Activated T-cell treated with anti-CD3 and anti-CD28 coated beads for 48 hours (primary cell): Measurements from ENCODE around the gene HPSE.
"Not testable (repeated sequence)": the region's sequence is repeated elsewhere in the genome, so short reads cannot be mapped to it uniquely, and the experiment has no call there.

ENCODE experiments used
- DNase-seq: peaks from one replicate; pipeline ENCODE4 v3.0.0-alpha.2; 2020; ENCODE audit warnings: low read depth

The HPSE gene

DNA sequence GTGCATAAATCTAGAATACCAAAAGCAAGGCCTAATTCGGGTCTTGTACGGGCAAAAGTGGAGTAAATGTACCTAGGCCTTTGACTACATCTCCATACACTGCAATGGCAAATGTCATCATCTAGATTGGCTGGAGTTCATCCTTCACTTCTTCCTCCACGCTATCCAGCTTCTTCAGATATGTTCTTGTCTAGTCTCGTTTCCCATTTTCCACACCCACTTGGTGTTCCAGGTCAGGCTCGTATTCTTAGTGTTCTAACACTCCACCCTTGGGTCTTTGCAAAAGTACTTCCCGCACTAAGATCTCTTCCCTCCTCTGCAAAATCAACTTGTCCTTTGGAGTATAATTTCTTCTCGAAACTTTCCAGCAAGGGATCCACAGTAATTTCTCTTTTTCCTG is 51.5 kb downstream of the HPSE start:
- no peak for DNase-seq

DNA sequence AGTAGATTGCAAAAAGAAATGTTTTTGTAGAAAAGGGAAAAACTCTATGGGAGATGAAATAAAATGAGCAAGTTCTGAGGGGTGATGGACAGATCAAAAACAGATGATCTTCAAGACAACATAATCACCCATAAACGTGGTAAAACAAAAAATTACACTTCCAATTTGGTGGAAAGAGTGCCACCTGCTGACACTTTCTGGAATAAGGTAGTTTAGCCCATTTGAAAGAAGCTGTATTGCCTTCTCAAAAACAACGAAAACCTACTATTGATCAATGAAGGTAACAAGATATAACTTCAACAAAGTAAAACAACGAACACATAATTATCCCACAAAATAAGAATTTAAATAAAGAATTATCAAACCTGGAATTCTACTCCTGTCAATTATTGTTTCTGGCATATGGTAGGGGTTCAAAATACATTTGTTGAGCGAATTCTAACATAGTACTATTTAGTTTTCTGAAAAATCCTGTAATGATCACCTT is 52.6 kb downstream of the HPSE start:
- DNase-seq: peak; percentile 12

DNA sequence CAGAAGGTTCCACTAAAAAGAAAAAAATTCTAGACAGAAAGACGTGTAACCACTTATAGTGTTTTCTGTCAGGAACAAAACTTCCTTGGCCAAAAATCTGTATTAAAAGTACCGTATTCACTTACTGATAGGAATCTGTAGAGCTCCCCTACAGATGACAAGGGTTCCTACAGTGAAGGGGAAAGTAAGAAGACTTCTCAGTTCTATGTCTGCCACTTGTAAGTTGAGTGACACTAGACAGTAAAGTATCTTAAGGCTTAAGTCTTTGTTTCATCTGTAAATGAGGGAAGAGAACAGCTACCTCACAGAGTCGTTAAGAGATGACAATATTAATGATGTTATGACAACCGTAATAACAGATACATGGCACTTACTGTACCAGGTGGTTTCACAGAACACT is 53.3 kb downstream of the HPSE start:
- DNase-seq: no peak

DNA sequence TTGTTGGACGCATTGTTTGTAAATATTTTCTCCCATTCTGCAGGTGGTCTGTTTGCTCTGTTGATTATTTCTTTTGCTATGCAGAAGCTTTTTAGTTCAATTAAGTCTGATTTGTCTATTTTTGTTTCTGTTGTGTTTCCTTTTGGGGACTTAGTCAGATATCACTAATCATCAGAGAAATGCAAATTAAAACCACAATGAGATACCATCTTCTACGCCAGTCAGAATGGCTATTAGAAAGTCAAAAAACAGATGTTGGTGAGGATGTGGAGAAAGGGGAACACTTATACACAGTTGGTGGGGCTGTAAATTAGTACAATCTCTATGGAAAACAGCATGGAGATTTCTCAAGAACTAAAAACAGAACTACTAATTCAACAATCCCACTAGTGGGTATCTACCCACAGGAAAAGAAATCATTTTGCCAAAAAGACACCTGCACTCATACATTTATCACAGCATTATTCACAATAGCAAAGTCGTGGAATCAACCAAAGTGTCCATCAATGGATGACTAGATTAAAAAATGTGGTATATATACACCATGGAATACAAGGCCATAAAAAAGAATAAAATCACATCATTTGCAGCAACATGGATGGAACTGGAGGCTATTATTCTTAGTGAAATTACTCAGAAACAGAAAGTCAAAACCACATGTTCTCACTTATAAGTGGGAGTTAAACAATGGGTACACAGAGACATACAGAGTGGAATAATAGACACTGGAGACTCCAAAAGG is 58.2 kb downstream of the HPSE start:
- DNase-seq: no peak

DNA sequence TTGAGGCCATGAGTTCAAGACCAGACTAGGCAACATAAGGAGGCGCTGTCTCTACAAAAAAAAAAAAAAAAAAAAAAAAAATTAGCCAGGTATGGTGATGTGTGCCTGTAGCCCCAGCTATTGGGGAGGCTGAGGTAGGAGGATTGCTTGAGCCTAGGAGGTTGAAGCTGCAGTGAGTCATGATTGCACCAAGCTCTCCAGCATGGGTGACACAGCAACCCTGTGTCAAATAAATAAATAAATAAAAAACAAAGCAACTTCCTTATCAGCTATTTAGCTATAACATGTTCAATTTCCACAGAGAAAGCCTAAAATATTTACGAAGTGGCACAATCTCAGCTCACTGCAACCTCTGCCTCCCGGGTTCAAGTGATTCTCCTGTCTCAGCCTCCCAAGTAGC is 60.7 kb downstream of the HPSE start:
- DNase-seq: not testable (repeated sequence)

DNA sequence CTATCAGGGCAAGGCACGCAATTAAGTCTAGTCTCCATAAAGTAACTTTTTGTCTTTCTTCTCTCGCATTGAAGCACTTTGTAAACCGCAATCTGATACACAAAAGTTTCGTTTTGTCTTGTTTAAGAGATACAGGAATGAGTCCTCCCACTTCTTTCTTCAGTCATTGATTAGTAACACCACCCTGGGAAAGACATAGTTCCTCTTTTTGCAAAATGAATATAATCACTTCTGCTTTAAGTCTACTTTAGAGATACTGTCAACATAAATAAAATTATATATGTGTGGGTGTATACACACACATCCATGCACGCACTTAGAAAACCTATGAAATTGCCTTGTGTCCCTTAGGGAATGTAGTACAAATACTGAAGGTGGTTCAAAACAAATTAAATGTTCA is 61.7 kb downstream of the HPSE start:
- DNase-seq: no peak

DNA sequence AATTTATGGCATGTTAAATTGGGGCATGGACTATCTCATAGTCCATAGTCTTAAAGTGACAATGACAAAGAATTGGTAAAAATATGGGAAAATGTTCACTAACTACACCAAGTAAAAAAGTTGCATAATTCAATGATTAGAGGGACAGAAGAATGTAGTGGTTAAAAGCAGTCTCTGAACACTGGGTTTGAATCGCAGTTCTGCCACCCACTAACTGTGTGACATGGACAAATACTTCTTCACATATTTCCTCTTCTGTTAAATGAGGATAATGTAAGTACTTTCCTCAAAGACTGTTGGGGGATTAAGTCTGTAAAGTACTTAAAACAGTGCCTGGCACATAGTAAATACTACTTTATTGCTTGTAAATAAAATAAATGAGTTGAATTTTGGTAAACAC is 65.4 kb downstream of the HPSE start:
- DNase-seq: no peak

DNA sequence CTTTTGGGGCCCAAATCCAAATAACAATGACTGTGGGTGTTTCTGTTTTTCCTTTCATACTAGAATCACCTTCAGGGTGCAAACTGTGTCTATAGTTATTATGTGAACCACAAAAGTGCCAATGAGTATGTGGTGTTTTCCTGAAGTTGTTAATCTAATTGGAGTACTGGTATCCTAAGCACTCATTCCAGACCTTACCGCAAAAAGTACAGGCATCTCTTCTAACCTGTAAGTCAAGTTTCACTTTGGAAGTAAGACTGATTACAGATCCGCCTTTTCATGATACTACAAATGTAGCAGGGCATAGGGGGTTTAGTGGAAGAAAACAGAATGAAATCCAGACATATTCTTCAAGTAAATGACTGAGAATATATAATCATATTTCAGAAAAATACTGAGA is 66.2 kb downstream of the HPSE start:
- no peak for DNase-seq

DNA sequence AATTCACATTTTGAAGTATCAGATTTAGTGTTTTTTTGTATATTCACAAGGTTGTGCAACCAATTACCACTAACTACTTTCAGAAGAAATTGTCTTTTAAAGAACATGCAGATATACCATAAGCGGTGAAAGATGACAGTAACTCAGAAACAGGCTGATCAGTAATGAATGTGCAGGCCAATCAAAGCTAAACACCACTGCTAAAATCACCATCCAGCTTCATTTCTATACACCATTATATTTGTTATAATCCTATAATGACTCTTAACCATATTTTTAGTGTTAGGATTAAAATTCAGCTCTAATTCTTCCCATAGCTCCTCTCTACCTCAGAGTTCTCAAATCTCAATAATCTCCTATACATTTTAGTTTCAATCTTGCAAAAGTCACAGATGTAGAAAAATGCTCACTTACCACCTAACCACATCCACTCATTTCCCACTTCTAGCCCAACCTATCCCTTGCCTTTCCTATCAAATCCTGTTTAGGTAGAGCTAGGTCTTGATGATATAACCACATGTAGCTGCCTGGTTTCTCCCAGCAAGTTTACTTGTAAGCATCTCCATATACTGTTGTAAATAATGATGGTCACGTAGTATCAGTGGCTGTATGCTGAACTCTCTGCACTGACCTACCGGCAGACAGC is 66.7 kb downstream of the HPSE start:
- no peak for DNase-seq

DNA sequence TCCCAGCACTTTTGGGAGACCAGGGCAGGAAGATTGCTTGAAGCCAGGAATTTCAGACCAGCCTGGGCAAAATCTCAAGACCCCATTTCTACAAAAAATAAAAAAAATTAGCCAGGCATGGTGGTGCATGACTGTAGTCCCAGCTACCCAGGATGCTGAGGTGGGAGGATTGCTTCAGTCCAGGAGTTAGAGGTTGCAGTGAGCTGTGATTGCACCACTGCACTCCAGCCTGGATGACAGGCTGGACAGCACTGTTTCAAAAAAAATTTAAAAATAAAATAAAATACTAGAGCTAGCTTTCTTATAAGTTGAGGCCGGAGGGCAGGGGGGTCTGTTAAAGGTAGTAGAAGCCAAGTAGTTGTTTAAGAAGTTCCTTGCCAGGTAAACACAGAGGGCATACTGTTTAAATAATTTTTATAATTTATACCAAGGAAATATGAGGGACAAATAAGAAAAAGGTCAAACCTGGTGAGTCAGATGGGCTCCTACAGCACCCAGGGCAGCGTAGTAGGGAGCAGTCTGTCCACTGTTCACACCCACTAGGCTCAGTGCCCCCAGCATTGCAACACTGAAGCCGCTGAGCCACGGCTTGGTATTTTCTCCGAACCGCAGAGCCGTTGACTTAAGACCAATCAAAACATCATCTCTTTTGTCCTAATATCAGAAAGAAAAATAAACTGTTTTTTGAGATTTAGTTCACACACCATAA is 67.4 kb downstream of the HPSE start:
- DNase-seq: no peak

DNA sequence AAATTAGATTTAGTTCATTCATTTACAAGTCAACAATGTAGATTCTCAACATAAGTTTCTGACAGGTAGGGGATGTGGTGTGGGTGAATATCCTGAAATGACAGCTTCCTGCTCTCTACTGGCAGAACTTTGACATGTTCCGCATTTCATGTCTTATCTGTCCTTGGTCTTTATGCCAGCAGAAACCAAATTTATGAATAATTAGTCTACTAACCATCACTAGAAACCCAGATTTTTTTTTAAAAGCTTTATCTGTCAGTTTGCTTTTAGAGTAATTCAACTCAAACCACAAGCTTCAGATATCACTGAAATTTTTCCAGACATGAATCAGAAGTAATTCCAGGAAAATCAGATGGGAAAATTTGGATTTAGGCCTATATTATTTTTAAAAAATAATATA is 68.0 kb downstream of the HPSE start:
- DNase-seq: no peak

DNA sequence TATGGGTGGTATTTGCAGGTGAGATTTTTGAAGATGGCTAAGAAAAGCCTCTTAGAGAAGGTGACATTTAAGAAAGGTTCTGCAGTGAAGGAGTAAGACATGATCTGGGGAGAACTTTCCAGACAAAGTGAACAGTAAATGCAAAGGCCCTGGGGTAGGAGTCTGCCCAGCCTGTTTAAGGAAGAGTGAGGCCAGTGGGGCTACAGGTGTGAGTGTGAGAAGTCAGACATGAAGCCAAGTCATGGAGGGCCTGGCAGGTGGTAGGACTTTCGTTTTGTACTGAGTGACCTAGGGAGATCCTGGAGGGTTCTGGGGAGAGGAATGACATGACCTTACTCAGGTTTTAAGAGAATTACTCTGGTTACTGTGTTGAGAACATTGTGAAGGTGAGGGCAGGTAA is 71.5 kb downstream of the HPSE start:
- DNase-seq: no peak

DNA sequence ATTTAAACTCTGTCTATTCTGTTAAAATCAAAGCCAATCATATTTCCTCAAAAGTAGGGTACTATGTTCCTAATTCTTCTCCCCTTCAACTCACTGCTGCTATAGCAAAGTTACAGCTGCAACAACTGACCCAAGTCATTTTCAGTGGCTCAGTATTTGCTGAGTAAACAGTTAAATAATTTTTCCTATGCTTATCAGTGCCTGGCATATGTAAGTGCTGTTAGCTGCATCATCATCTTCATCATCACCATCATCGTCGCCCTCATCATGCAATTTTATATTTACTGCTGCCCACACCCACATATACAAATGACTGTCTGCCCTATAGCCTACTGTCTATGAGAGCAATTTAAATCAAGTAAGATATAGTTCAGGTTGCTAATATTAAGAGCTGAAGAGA is 72.0 kb downstream of the HPSE start:
- no peak for DNase-seq

DNA sequence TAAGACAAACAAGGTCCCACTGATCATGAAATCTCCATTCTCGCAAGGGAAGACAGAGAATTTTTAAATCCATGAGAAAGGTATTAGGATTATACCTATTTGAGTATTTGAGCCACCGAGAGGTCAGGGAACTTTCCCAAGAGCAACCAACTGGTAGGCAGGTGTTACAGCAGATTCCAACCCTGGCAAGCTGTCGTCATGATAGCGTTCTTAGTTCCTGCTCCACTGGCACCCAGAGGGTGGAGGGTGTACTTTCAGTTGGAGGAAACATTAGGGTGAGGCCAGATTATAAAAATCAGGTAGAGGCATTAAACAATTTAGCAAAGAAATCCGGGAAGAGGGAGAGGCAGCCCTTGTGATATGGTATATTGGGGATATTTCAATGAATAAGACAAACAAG is 73.3 kb downstream of the HPSE start:
- no peak for DNase-seq

DNA sequence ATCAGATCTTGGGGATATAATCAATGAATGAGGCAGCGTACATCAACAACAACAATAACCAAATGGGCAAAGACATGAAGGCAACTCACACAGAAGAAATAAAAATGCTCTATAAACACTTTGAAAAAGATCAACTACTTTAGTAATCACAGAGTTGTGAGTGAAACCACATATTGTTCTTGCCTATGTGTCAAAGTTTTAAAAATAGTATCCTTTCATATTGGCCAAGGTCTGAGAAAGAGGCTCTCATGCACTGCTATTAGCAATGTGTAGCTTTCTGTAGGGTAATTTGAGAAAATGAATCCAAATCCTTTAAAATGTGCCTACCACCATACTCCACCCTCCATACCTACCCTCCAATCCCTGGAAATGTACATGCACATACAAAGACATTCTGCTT is 75.1 kb downstream of the HPSE start:
- no peak for DNase-seq

DNA sequence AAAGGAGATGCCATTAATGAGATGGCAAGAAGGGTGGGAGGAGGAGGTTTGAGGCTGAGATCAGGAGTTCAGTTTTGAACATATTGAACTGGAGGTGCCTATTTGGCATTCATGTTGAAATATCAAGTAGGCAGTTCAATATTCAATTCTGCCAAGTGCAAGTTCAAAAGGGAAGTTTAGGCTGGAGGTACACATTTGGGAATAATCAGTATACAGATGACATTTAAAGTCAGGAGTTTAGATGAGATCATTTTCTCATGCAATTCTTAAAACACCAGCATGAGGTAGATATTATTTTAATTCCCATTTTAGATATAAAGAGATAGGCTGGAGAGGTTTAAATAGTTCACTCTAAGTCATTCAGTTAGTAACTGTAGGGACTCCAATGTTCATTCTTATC is 76.2 kb downstream of the HPSE start:
- no peak for DNase-seq

DNA sequence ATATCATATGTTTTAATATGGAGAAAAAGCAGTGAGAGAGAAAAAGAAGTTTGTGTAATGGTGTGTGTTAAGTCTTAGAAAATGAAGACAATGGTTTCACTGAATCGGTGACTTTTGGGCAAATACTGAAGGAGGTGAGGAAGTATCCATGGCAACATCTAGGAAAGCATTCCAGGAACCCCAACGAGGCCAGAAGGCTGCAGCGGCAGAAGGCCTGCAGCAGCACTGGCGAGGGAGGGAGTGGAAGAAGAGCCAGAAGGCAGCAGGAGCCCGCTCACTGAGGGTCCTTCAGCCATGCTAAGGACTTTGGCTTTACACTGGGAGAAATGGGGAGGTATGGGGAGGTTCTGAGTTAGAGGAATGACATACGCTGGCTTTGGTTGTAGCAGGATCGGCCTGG is 76.8 kb downstream of the HPSE start:
- no peak for DNase-seq

DNA sequence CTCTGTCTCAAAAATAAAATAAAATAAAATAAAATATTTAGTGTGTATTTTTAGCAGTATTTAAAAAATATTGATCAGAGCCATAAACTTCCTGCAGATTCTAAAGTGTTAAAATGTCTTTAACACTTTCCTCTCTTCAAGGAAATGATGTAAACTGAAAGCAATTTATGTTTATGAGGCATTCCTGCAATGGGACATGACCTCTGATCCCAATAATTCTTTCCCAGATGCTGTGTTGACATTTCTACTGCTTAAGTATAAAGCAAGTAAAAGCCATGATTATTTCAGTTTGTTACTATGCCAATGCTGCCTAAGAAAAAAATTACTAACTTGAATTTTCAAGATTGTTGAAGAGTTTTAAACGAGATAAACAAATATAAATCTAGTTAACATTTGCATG is 79.1 kb downstream of the HPSE start:
- no peak for DNase-seq

DNA sequence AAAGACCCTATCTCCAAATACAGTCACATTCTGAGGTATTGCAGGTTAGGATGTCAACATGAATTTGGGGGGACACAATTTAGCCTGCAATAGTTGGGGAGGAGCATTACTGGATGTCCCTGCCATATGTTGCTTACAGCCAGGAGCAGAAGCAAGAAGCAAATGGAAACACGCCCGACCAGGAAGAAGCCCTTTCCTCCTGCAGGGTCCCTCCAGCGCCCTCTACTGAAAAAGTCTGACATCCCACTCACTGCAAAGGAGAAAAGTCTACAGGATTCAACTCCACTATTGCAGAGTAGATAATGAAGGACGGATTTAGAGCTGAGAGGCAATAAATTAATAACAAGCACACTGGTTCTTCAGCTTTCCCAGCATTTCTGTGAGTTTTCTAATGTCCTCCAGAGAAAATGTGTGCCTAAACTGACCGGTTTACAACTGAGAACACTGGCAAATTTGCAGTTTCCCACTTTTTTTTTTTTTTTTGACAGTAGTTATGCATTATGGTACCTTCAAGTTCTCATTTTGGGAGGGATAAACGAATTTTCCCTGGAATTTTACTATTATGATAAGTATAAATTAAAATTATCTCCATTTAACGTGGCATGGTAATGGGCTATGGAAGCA is 81.8 kb downstream of the HPSE start:
- DNase-seq: peak; percentile 58

DNA sequence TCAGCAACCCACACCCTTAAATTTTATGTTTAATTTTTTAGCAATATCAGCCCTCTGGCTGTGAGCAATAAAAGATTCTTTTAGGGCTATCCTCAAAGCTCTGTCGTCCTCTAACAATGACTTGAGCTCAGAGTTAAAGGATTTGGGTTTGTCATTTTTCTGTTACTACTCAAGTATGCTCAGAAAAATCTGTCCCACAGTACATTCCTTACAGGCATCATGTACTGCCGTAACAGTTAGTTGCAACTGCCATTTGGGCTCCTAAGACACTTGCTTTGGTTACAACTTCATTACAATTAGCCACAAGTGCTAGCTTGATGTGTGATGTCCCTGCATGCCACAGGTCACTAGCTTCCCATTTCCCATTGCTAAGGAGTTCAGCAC is 83.2 kb downstream of the HPSE start:
- DNase-seq: no peak

DNA sequence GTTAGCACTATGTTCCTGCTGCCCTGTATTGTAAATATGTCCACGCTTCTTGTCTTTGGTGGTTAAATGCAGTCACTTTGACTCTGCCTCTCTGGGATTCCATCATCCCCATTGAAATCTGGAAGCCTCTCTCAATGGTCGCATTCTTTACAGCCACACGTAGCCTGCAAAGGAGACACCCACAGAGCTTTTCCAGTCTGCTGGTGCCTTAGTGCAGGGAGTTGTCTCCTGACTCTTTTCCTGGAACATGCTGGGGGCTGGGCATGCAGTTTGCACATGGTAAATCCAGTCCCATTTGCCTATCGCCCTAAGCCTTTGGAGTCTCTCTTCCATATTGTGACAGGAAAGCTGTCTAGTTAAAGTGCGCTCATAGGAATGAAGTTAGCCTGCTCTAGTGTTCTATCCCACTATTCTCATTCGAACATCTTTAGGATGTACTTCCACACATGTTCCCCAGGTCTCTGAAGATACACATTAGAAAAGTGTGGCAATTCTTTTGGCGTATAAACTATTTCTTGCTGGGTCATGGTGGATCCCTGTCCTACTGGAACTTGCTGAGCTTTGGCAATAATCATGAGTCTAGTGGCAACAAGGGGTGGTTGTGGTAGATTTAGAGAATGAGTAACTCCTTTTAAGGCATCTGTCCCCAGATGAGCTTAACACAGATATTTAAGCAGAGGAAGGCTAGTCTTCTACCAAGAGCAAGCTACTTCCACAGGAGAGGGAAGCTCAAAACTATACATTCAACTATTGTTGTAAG is 83.8 kb downstream of the HPSE start:
- no peak for DNase-seq

DNA sequence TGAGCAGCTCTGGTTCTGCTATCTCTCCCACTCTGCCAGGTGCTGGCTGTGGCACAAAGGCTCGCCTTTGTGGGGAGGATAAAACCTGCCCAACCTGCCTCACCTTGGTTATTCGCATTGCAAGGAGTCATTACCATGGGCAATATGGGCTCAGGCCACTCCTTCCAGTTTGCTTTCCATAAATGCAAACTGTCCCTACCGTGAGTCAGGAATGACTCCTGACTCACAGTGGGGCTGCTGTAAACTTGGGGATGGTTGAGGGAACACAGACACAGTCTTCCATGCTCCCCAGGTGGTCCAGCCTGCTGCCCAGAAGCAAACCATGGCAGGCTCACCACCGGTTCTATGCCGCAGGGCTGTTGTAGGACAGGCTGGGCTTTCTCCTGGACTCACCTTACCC is 86.2 kb downstream of the HPSE start:
- DNase-seq: no peak
